Dermis lymphatic vessel endothelial cell (primary cell): ENCODE data around the gene SRSF10. TPM values are rescaled to one million over a fixed set of nuclear protein-coding genes. Genes with fewer than 3 reads are reported as not detected.

ENCODE experiments used
- total RNA-seq: library from RNA; depleted of rRNA; stranded (reverse); fragments of >200 nt; gene quantifications from 2 replicates; pipeline ENCODE4 v1.2.1, GENCODE V29; 2014

SRSF10 gene
- 65.5 and 80.4 TPM in 2 replicates for total RNA-seq

DNA sequence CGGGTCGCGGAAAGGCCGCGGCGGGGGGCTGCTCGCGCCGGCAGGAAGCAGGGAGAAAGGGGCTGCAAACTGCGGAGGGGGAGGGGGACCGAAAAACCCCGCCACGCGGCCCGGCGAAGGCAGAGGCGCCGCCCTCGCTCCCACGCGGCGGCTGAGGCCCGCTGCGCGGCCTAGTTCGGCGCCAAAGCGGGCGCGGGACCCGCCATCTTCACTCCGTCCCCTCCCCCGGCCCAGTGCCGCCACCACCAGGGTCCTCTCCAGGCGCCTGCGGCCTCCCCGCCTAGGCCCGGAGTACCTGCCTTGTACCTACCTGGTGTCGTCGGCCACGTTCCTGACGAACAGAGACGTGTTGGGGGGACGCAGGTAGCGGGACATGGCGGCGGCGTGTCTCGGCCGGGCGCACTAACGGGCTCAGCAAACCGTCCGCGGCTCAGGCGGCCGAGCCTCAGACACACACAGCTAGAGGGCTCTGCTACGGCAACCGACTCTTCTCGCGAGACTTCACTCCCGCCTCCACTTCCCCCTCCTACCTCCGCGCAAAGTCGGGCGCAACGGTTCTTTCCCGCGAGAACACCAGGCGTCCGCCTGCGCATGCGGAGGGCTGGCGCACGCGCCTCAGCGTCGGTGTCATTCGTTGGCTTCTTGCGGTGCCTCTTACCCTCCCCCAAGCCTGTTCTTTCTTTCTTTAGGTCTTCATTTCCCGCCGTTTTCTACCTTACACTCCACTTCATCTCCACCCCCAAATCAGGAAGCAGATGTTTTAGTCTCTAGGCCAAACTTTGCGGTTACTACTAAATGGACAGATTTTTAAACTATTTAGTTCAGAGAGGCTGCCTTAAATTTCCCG is at the start of gene SRSF10:
Gene SRSF10, minus strand, starts transcription at position 447 of the 847 bp plus-strand sequence. Its CDS starts 72 bp downstream, at position 375.

GRCh38 chr1:23959461-23960290 is 20.5 kb downstream of the SRSF10 start, which contains the start of gene PNRC2:
Gene PNRC2 (plus strand): TSS chr1:23959828. CDS start chr1:23961458, 1,630 bp downstream.

Other genes with a start within 250 kb of the SRSF10 start
- gene ELOA, start 236.9 kb downstream of the SRSF10 start, total RNA-seq: 21.9 and 22.7 TPM in 2 replicates
- gene PITHD1, start 201.9 kb downstream of the SRSF10 start, total RNA-seq: 31.3 and 49.8 TPM in 2 replicates
- gene LYPLA2, start 189.2 kb downstream of the SRSF10 start, total RNA-seq: 82.4 and 125 TPM in 2 replicates
- gene GALE, start 179.6 kb downstream of the SRSF10 start, total RNA-seq: 11.7 and 13.5 TPM in 2 replicates
- 43.5 and 49.2 TPM in 2 replicates for gene HMGCL, start 154.9 kb downstream of the SRSF10 start, total RNA-seq
- 12.8 and 15.1 TPM in 2 replicates for gene FUCA1, start 112.0 kb downstream of the SRSF10 start, total RNA-seq
- not detected in 2 replicates for gene CNR2, start 67.0 kb downstream of the SRSF10 start, total RNA-seq
- gene PNRC2, start 20.5 kb downstream of the SRSF10 start, total RNA-seq: 104 and 144 TPM in 2 replicates
- not detected in 2 replicates for gene MYOM3, start 131.8 kb upstream of the SRSF10 start, total RNA-seq
- not detected in 2 replicates for gene IL22RA1, start 162.8 kb upstream of the SRSF10 start, total RNA-seq
- not detected in 2 replicates for gene IFNLR1, start 207.0 kb upstream of the SRSF10 start, total RNA-seq